Measurements from ENCODE around the gene RNF25. TPM values are rescaled to one million over a fixed set of nuclear protein-coding genes. Genes with fewer than 3 reads are reported as not detected.

Gene RNF25
- total RNA-seq, 1 experiment from 2014 or later = 40.7 TPM

DNA sequence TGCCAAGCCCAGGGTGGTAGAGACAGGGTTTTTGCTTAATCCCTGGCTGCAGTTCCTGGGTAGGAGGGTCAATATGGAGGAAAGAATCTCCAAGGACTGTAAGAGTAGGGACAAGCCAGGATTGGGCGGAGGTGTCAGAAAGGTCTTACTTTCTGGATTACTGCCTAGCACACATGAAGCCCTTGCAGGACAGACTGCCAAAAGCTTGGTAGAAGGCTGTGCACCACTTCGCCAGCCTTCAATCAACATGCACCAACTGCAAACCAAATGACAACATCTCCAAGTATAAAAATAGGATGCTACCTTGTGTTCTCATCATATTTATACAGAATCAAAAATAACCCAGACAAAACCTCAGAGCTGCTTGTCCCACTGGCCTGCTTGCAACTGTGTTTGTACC is 16.1 kb downstream of the RNF25 start:
- no peak for DNase-seq
- no peak overlapping the region for H2AK5ac ChIP-seq (ENCODE audit: insufficient read length, low read length)
- H3K27ac Mint-ChIP-seq = no peak overlapping the region
- H3K4me2 ChIP-seq (ENCODE audit: insufficient read depth, insufficient read length, low read length) = no peak overlapping the region
- H2BK5ac ChIP-seq (ENCODE audit: insufficient read length, low read length) = no peak overlapping the region
- no peak overlapping the region for H4K8ac ChIP-seq (replicated peaks; ENCODE audit: insufficient read length, low read depth, low read length)
- no peaks in the 10 kb centered on the region for H3K79me2 ChIP-seq (ENCODE audit: insufficient read depth, low read length)
- H3K27me3 Mint-ChIP-seq (ENCODE audit: low read depth) = no peaks in the 10 kb centered on the region
- H3K4me3 Mint-ChIP-seq = no peak overlapping the region
- H3K4me1 Mint-ChIP-seq = peaks cover 11 to 12% of the 10 kb centered on the region in 2 experiments
- no peak overlapping the region for H2BK15ac ChIP-seq (ENCODE audit: low read depth, low read length)
- no peak overlapping the region for H3K9ac ChIP-seq (ENCODE audit: extremely low read depth, insufficient read length, low read length)
- H3K23me2 ChIP-seq (ENCODE audit: insufficient read length, low read depth, low read length, poor library complexity, severe bottlenecking) = peaks cover 11% of the 10 kb centered on the region
- no peak overlapping the region for H2BK120ac ChIP-seq (ENCODE audit: low read depth, low read length, poor library complexity, severe bottlenecking)
- no peak overlapping the region for H3K23ac ChIP-seq (ENCODE audit: insufficient read length, low read depth, low read length)
- peaks cover 15 to 64% (median 52%) of the 10 kb centered on the region in 3 experiments; a peak in 6 of 7 replicates for H3K36me3 Mint-ChIP-seq (ENCODE audit: insufficient read depth in 1 of 3, low read depth in 3 of 3)
- peaks cover 2% of the 10 kb centered on the region; the same call in 1 of the 2 replicates for H3K4me1 ChIP-seq (ENCODE audit: insufficient read depth, low read length)
- no peak overlapping the region for H3K56ac ChIP-seq (ENCODE audit: insufficient read length, low read depth, low read length)
- no peak overlapping the region for H4K5ac ChIP-seq (ENCODE audit: insufficient read length, low read depth, low read length)
- no peak overlapping the region for H3K27ac ChIP-seq (ENCODE audit: insufficient read length, low read depth, low read length)
- no peaks in the 10 kb centered on the region for H3K9me3 ChIP-seq (ENCODE audit: control insufficient read depth, low read depth, low read length)
- TF ChIP-seq CTCF (conservative IDR thresholded peaks at IDR 0.05) = no peak
- no peak overlapping the region for H4K91ac ChIP-seq (ENCODE audit: insufficient read length, low read depth, low read length)
- no peaks in the 10 kb centered on the region; a peak in 1 of 5 replicates for H3K9me3 Mint-ChIP-seq
- no peak overlapping the region for H3K4ac ChIP-seq (ENCODE audit: low read depth, low read length)
- no peak overlapping the region for H3T11ph ChIP-seq (ENCODE audit: low read length)
- H3K79me1 ChIP-seq (ENCODE audit: insufficient read depth, low read depth, low read length, poor library complexity, severe bottlenecking) = no peaks in the 10 kb centered on the region
- H3K18ac ChIP-seq (ENCODE audit: insufficient read length, low read depth, low read length) = no peak overlapping the region
- WGBS (ENCODE audit: extremely low coverage, insufficient read length, low lambda C conversion rate) = no CpG with 5 or more reads among the region's 2 CpGs
- H3K27me3 ChIP-seq (ENCODE audit: insufficient read depth, low read length) = no peaks in the 10 kb centered on the region
- no peak overlapping the region for H2BK20ac ChIP-seq (ENCODE audit: low read depth, low read length, poor library complexity, severe bottlenecking)
- H3K14ac ChIP-seq (ENCODE audit: insufficient read depth, low read length) = no peak overlapping the region
- no peak overlapping the region for H2BK12ac ChIP-seq (ENCODE audit: insufficient read length, low read depth, low read length)
- no peaks in the 10 kb centered on the region for H4K20me1 ChIP-seq (ENCODE audit: control insufficient read depth, insufficient read depth, insufficient read length)
- H2AFZ ChIP-seq (ENCODE audit: low read length) = no peak overlapping the region

Data from H9 (cell line).